Adrenal gland (tissue), 12 donors: ENCODE results near the gene SV2C. TPM values are rescaled to one million over a fixed set of nuclear protein-coding genes. Genes with fewer than 3 reads are reported as not detected.
"Not testable (repeated sequence)": the region's sequence is repeated elsewhere in the genome, so short reads cannot be mapped to it uniquely, and the experiment has no call there.

ENCODE experiments used
- DNase-seq, 7 donors: peaks; one replicate each; pipeline ENCODE4 v3.0.0-alpha.2; 2019 to 2020
- H3K27ac ChIP-seq, 5 donors: fragments of 200-600 bp; sonication (generic) in 4 of 5; 1 replicate in 3 of 5; 2 replicates in 2 of 5; pipeline versions ENCODE4 v1.5.1 to v1.8.0; 2016 to 2020; ENCODE audit warnings: mild to moderate bottlenecking in 1 of 5
- H3K27me3 ChIP-seq: fragments of 200-600 bp; 2 replicates; pipeline ENCODE4 v1.8.0; 2021
- H3K36me3 ChIP-seq, 2 donors: fragments of 200-600 bp; replicated peaks in 1 of 2; 1 replicate in 1 of 2; 2 replicates in 1 of 2; pipeline versions ENCODE4 v1.5.1 to v1.8.0; 2018 to 2022
- H3K4me1 ChIP-seq, 2 donors: fragments of 200-600 bp; replicated peaks in 1 of 2; 1 replicate in 1 of 2; 2 replicates in 1 of 2; pipeline versions ENCODE4 v1.5.1 to v1.8.0; 2018 to 2021
- H3K4me3 ChIP-seq, 4 donors: fragments of 200-600 bp; sonication (generic) in 3 of 4; one replicate each; pipeline ENCODE4 v1.5.1; 2016 to 2018
- H3K9me3 ChIP-seq, 3 donors: fragments of 200-600 bp; sonication (generic) in 1 of 3; replicated peaks in 1 of 3; 1 replicate in 2 of 3; 2 replicates in 1 of 3; pipeline versions ENCODE4 v1.5.1 to v1.8.0; 2016 to 2021
- CTCF ChIP-seq, 6 experiments: fragments of 450-650 bp in 4 of 6; fragments of 200-600 bp in 2 of 6; sonication (generic) in 1 of 6; IDR thresholded peaks; 1 replicate in 5 of 6; 2 replicates in 1 of 6; pipeline versions ENCODE4 v1.5.1 to v1.8.0; 2016 to 2021; ENCODE audit warnings: antibody characterized with exemption in 6 of 6, mild to moderate bottlenecking in 2 of 6, moderate library complexity in 1 of 6
- POLR2A ChIP-seq, 2 donors: fragments of 450-650 bp; IDR thresholded peaks; one replicate each; pipeline ENCODE4 v1.6.1; 2017; ENCODE audit warnings: antibody characterized with exemption in 2 of 2, mild to moderate bottlenecking in 2 of 2, moderate library complexity in 1 of 2
- WGBS, 4 donors: extraction: QIAGEN DNeasy Blood & Tissue Kit in 2 of 4; methylation state at CpG; one replicate each; pipeline versions ENCODE4 v1.1.5 to v1.1.7; 2013 to 2017; 5-methylcytosine and 5-hydroxymethylcytosine counted together
- intact Hi-C, 2 donors: fragments of 100-400 bp; cut with DNase I; formaldehyde crosslinking; loops; one replicate each; pipeline versions ENCODE4 v1.14.1 to v1.15.0; 2022 to 2023
- polyA plus RNA-seq, 3 donors: library from polyadenylated mRNA; stranded (reverse); fragments of 200-250 nt in 2 of 3; fragments of 350-450 nt in 1 of 3; fragmentation: Illumina TruSeq in 1 of 3; extraction: RNeasy Lipid Tissue Mini Kit (QIAGEN cat#74804) in 1 of 3; gene quantifications; one replicate each; pipeline ENCODE4 v1.2.3, GENCODE V29; 2013 to 2014
- total RNA-seq, 9 donors: library from RNA; depleted of rRNA in 4 of 9; stranded (reverse); fragments of >200 nt in 4 of 9; fragments of 120-200 nt in 1 of 9; fragmentation: NEBNext Ultra II Directional in 1 of 9; extraction: Animal tissue kit (Norgen Biotek cat#: 25700) in 1 of 9; gene quantifications; one replicate each; pipeline versions ENCODE4 v1.1.0 to v1.2.4, GENCODE V29; 2013 to 2023
- donor health status: healthy with polysubstance abuse.
- donor health status: Bipolar disorder and iron deficiency.
- donor health status: DM: yes; HTN: yes; CAD: no.
- donor health status: DM: no; HTN: no; CAD: no.
- donor health status: DM: no; HTN: no; CAD: no.
- donor health status: DM: yes; HTN: yes; CAD: no.

SV2C gene
- total and polyA plus RNA-seq, 12 donors, result under 0.01 to 0.96 (median 0.19) TPM; not detected in 1

- Histone ChIP-seq H3K9me3 (no peaks in the 10 kb centered on the region), H3K36me3 (no peaks in the 10 kb centered on the region), H3K27ac (no peak overlapping the region), H3K27me3 (no peaks in the 10 kb centered on the region), H3K4me3 (no peak overlapping the region), H3K4me1 (no peaks in the 10 kb centered on the region)
- DNase-seq, result no peak
- WGBS, 4 donors, result 65 to 75% (median 71%) methylated on average over 2 of the region's 2 CpGs
- intact Hi-C loops, result no loop called here
- TF ChIP-seq POLR2A (IDR thresholded peaks at IDR 0.05) (no peak), CTCF (IDR thresholded peaks at IDR 0.05) (no peak)
Measured at GRCh38 chr5:76314643-76315042, 231.5 kb downstream of the SV2C start.

- no peaks in the 10 kb centered on the region for H3K9me3 ChIP-seq
- 46 to 60% (median 52%) methylated on average over 7 of the region's 7 CpGs for WGBS, 4 donors
- no peak for DNase-seq
- H3K27me3 ChIP-seq, result no peaks in the 10 kb centered on the region
- no peak overlapping the region for H3K27ac ChIP-seq
- H3K4me1 ChIP-seq, result no peaks in the 10 kb centered on the region
- H3K36me3 ChIP-seq, result no peaks in the 10 kb centered on the region
- TF ChIP-seq POLR2A (IDR thresholded peaks at IDR 0.05) (no peak), CTCF (IDR thresholded peaks at IDR 0.05) (no peak)
- H3K4me3 ChIP-seq, result no peak overlapping the region
- intact Hi-C loops, result no loop called here
Measured at GRCh38 chr5:76319673-76320072, 236.5 kb downstream of the SV2C start.

GRCh38 chr5:76323494-76323893 lies 240.3 kb downstream of the SV2C start:
- 50 to 93% (median 90%) methylated on average over 1 of the region's 1 CpG for WGBS, 4 donors
- H3K4me1 ChIP-seq, result peaks cover 0 to 11% of the 10 kb centered on the region in 2 donors
- H3K27me3 ChIP-seq, H3K9me3 ChIP-seq, H3K27ac ChIP-seq, H3K36me3 ChIP-seq, intact Hi-C loops, DNase-seq, H3K4me3 ChIP-seq: not testable (repeated sequence)

GRCh38 chr5:76325326-76325725 lies 242.1 kb downstream of the SV2C start:
- WGBS, 4 donors, result 47 to 60% (median 57%) methylated on average over 7 of the region's 7 CpGs
- DNase-seq, result no peak
- no peaks in the 10 kb centered on the region for H3K9me3 ChIP-seq
- intact Hi-C loops, result no loop called here
- H3K27me3 ChIP-seq, result no peaks in the 10 kb centered on the region
- no peak overlapping the region for H3K4me3 ChIP-seq
- no peak for TF ChIP-seq POLR2A (IDR thresholded peaks at IDR 0.05)
- no peak for TF ChIP-seq CTCF (IDR thresholded peaks at IDR 0.05)
- peak overlapping the region in 1 of 5 donors; percentile 16 for H3K27ac ChIP-seq
- no peaks in the 10 kb centered on the region for H3K36me3 ChIP-seq
- peaks cover 0 to 11% of the 10 kb centered on the region in 2 donors for H3K4me1 ChIP-seq

- H3K4me3 ChIP-seq, result no peak overlapping the region
- WGBS, 4 donors, result 48 to 61% (median 52%) methylated on average over 3 of the region's 3 CpGs
- H3K4me1 ChIP-seq, result peaks cover 0 to 11% of the 10 kb centered on the region in 2 donors
- H3K27ac ChIP-seq, result peak overlapping the region in 1 of 5 donors; percentile 16
- DNase-seq, result no peak
- H3K27me3 ChIP-seq, result no peaks in the 10 kb centered on the region
- no peak for TF ChIP-seq POLR2A (IDR thresholded peaks at IDR 0.05)
- no peak for TF ChIP-seq CTCF (IDR thresholded peaks at IDR 0.05)
- no peaks in the 10 kb centered on the region for H3K36me3 ChIP-seq
- intact Hi-C loops, result no loop called here
- no peaks in the 10 kb centered on the region for H3K9me3 ChIP-seq
Measured at GRCh38 chr5:76325876-76326491, 242.8 kb downstream of the SV2C start.
